ENCODE measurements around the gene MAML3.

Gene MAML3

GRCh38 chr4:140158365-140159030 is 4.5 kb upstream of the MAML3 start:
- Histone ChIP-seq H3K4me1 (ENCODE audit: control insufficient read depth, low read length) (peaks cover 47% of the 10 kb centered on the region), H3K27ac (ENCODE audit: low read depth, low read length) (no peak overlapping the region), H3K27me3 (ENCODE audit: control insufficient read depth, low read length) (no peaks in the 10 kb centered on the region), H3K9me3 (ENCODE audit: control insufficient read depth, insufficient read depth, low read length) (no peaks in the 10 kb centered on the region), H4K20me1 (ENCODE audit: control insufficient read depth, insufficient read depth, low read depth, low read length) (no peaks in the 10 kb centered on the region), H3K36me3 (ENCODE audit: control insufficient read depth, low read length) (no peaks in the 10 kb centered on the region), H3K4me2 (ENCODE audit: low read length) (no peak overlapping the region), H3K4me3 (ENCODE audit: low read length) (no peak overlapping the region), H3F3A (ENCODE audit: control insufficient read depth, insufficient read depth) (peaks cover 15% of the 10 kb centered on the region; the same call in 1 of the 2 replicates), H3K79me2 (ENCODE audit: control insufficient read depth, low read length) (peaks cover 3% of the 10 kb centered on the region), H3K9me2 (replicated peaks; ENCODE audit: control insufficient read depth, low read length) (no peaks in the 10 kb centered on the region)
- TF ChIP-seq EZH2phosphoT487 (IDR thresholded peaks at IDR 0.05; ENCODE audit: borderline replicate concordance, low read length), result no peak
- TF ChIP-seq CTCF (IDR thresholded peaks at IDR 0.05; ENCODE audit: low read depth, low read length, poor library complexity, severe bottlenecking), result no peak

GRCh38 chr4:140157341-140157740 is 3.4 kb upstream of the MAML3 start:
- H3K27me3 ChIP-seq (ENCODE audit: control insufficient read depth, low read length), result no peaks in the 10 kb centered on the region
- peaks cover 15% of the 10 kb centered on the region; the same call in 1 of the 2 replicates for H3F3A ChIP-seq (ENCODE audit: control insufficient read depth, insufficient read depth)
- H4K20me1 ChIP-seq (ENCODE audit: control insufficient read depth, insufficient read depth, low read depth, low read length), result no peaks in the 10 kb centered on the region
- H3K27ac ChIP-seq (ENCODE audit: low read depth, low read length), result no peak overlapping the region
- H3K9me2 ChIP-seq (replicated peaks; ENCODE audit: control insufficient read depth, low read length), result no peaks in the 10 kb centered on the region
- H3K79me2 ChIP-seq (ENCODE audit: control insufficient read depth, low read length), result peaks cover 15% of the 10 kb centered on the region
- H3K4me1 ChIP-seq (ENCODE audit: control insufficient read depth, low read length), result peaks cover 39% of the 10 kb centered on the region
- 0 out of 2 replicates have a peak, but pooled peaks cover 3% of the 10 kb centered on the region for H3K36me3 ChIP-seq (ENCODE audit: control insufficient read depth, low read length)
- H3K4me2 ChIP-seq (ENCODE audit: low read length), result no peak overlapping the region
- H3K4me3 ChIP-seq (ENCODE audit: low read length), result no peak overlapping the region
- TF ChIP-seq EZH2phosphoT487 (IDR thresholded peaks at IDR 0.05; ENCODE audit: borderline replicate concordance, low read length) (no peak), CTCF (IDR thresholded peaks at IDR 0.05; ENCODE audit: low read depth, low read length, poor library complexity, severe bottlenecking) (no peak)
- no peaks in the 10 kb centered on the region for H3K9me3 ChIP-seq (ENCODE audit: control insufficient read depth, insufficient read depth, low read length)

GRCh38 chr4:140156529-140157171 is 2.7 kb upstream of the MAML3 start:
- no peaks in the 10 kb centered on the region for H3K9me3 ChIP-seq (ENCODE audit: control insufficient read depth, insufficient read depth, low read length)
- no peaks in the 10 kb centered on the region for H3K27me3 ChIP-seq (ENCODE audit: control insufficient read depth, low read length)
- no peaks in the 10 kb centered on the region for H3K9me2 ChIP-seq (replicated peaks; ENCODE audit: control insufficient read depth, low read length)
- peaks cover 39% of the 10 kb centered on the region for H3K4me1 ChIP-seq (ENCODE audit: control insufficient read depth, low read length)
- H3K4me3 ChIP-seq (ENCODE audit: low read length), result peak overlapping the region; percentile 49
- no peaks in the 10 kb centered on the region for H4K20me1 ChIP-seq (ENCODE audit: control insufficient read depth, insufficient read depth, low read depth, low read length)
- H3K4me2 ChIP-seq (ENCODE audit: low read length), result peak overlapping the region; percentile 68
- H3K36me3 ChIP-seq (ENCODE audit: control insufficient read depth, low read length), result 0 out of 2 replicates have a peak, but pooled peaks cover 3% of the 10 kb centered on the region
- peaks cover 15% of the 10 kb centered on the region; the same call in 1 of the 2 replicates for H3F3A ChIP-seq (ENCODE audit: control insufficient read depth, insufficient read depth)
- peaks cover 15% of the 10 kb centered on the region for H3K79me2 ChIP-seq (ENCODE audit: control insufficient read depth, low read length)
- TF ChIP-seq CTCF (IDR thresholded peaks at IDR 0.05; ENCODE audit: low read depth, low read length, poor library complexity, severe bottlenecking) (no peak), EZH2phosphoT487 (IDR thresholded peaks at IDR 0.05; ENCODE audit: borderline replicate concordance, low read length) (no peak)
- peak overlapping the region; percentile 34 for H3K27ac ChIP-seq (ENCODE audit: low read depth, low read length)

Data from DOHH2 (cell line).